K562 (cell line): ENCODE results near the gene RHOBTB3. TPM values are rescaled to one million over a fixed set of nuclear protein-coding genes. Genes with fewer than 3 reads are reported as not detected.

Experiments
- CTBP1 ChIP-seq: fragments of 450-650 bp; IDR thresholded peaks from 2 replicates; pipeline ENCODE4 v1.6.1; 2016; ENCODE audit warnings: borderline replicate concordance
- HIVEP1 ChIP-seq: fragments of 250-450 bp; sonication (Bioruptor Pico); IDR thresholded peaks from 2 replicates; pipeline ENCODE4 v1.4.0; 2020; ENCODE audit warnings: mild to moderate bottlenecking
- RAD51 ChIP-seq: fragments of 450-650 bp; IDR thresholded peaks from 2 replicates; pipeline ENCODE4 v1.7.1; 2016; ENCODE audit warnings: low read depth, mild to moderate bottlenecking, borderline replicate concordance
- RCOR1 ChIP-seq, 2 experiments: IDR thresholded peaks; 2 replicates each; pipeline ENCODE4 v1.6.1; 2012; ENCODE audit warnings: low read depth in 2 of 2, low read length in 2 of 2, borderline replicate concordance in 1 of 2, improper control_type of control experiment in 1 of 2
- SP1 ChIP-seq: sonication (generic); formaldehyde crosslinking; IDR thresholded peaks from 2 replicates; pipeline ENCODE4 v1.8.1; 2022; ENCODE audit warnings: mild to moderate bottlenecking, missing genetic modification reagents
- TAF15 ChIP-seq: fragments of 200-400 bp; formaldehyde crosslinking; IDR thresholded peaks from 2 replicates; pipeline ENCODE4 v1.6.1; 2017; ENCODE audit warnings: mild to moderate bottlenecking, low read depth, low read length, moderate library complexity
- polyA plus RNA-seq, 8 experiments: library from polyadenylated mRNA; depleted of rRNA in 4 of 8; stranded (reverse) in 5 of 8; unstranded in 3 of 8; fragments of >200 nt; fragmentation: Nextera tagmentation in 2 of 8; fragmentation: Illumina TruSeq in 1 of 8; extraction: Ambion mirVana in 2 of 8; extraction: Trizol in 1 of 8; gene quantifications; 2 replicates each; pipeline versions ENCODE4 v1.2.1 to v1.2.3, GENCODE V29; 2011 to 2014; ENCODE audit warnings: inconsistent platforms in 1 of 8, missing spikeins in 1 of 8
- total RNA-seq, 7 experiments: library from RNA; depleted of rRNA in 6 of 7; stranded (reverse); fragments of >200 nt in 6 of 7; fragmentation: Illumina TruSeq in 2 of 7; extraction: Trizol in 2 of 7; gene quantifications; 2 replicates each; pipeline versions ENCODE4 v1.2.1 to v1.2.3, GENCODE V29; 2011 to 2021; ENCODE audit warnings: low replicate concordance in 1 of 7
- TF ChIP-seq, protein P1 (sequence below), 2 experiments: fragments of 450-650 bp; formaldehyde crosslinking in 1 of 2; IDR thresholded peaks; 2 replicates each; pipeline versions ENCODE4 v1.4.0 to v1.6.1; 2014 to 2020; ENCODE audit warnings: mild to moderate bottlenecking in 2 of 2, borderline replicate concordance in 1 of 2, low read depth in 1 of 2
- TF ChIP-seq, protein P2 (sequence below), 2 experiments: fragments of 450-650 bp in 1 of 2; sonication (generic) in 1 of 2; formaldehyde crosslinking in 1 of 2; IDR thresholded peaks; 2 replicates each; pipeline versions ENCODE4 v1.7.1 to v1.9.0; 2016 to 2022; ENCODE audit warnings: inconsistent platforms in 1 of 2, mild to moderate bottlenecking in 1 of 2, missing genetic modification reagents in 1 of 2
- TF ChIP-seq, protein P3 (sequence below): fragments of 450-650 bp; formaldehyde crosslinking; IDR thresholded peaks from 2 replicates; pipeline ENCODE4 v1.4.0; 2020; ENCODE audit warnings: mild to moderate bottlenecking

Gene RHOBTB3
- total and polyA plus RNA-seq, 9 of the 15 experiments (the other 6 are each of a cell fraction or from before 2014, with no cell fraction given) = 39.7 to 143 (median 115) TPM

DNA sequence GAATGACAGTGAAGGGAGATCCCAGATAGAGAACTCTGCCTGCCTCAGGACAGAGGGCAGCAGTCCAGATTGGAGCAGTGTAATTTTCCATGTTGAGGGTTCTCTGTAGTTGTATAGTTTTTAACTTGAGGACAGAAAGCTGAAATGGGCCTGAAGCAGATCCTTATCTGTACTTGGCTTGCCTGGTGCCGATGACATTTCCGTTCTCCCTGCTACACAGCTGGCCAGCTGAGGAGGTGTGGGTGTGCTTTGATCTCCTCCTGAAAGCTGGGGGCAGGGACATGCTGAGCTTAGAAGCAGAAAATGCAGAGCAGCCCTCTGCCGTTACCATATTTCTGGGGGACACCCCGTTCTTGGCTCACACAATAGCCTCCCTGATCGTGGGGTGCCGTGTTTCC is 80.9 kb downstream of the RHOBTB3 start (continued):
- TF ChIP-seq, protein P1, sequence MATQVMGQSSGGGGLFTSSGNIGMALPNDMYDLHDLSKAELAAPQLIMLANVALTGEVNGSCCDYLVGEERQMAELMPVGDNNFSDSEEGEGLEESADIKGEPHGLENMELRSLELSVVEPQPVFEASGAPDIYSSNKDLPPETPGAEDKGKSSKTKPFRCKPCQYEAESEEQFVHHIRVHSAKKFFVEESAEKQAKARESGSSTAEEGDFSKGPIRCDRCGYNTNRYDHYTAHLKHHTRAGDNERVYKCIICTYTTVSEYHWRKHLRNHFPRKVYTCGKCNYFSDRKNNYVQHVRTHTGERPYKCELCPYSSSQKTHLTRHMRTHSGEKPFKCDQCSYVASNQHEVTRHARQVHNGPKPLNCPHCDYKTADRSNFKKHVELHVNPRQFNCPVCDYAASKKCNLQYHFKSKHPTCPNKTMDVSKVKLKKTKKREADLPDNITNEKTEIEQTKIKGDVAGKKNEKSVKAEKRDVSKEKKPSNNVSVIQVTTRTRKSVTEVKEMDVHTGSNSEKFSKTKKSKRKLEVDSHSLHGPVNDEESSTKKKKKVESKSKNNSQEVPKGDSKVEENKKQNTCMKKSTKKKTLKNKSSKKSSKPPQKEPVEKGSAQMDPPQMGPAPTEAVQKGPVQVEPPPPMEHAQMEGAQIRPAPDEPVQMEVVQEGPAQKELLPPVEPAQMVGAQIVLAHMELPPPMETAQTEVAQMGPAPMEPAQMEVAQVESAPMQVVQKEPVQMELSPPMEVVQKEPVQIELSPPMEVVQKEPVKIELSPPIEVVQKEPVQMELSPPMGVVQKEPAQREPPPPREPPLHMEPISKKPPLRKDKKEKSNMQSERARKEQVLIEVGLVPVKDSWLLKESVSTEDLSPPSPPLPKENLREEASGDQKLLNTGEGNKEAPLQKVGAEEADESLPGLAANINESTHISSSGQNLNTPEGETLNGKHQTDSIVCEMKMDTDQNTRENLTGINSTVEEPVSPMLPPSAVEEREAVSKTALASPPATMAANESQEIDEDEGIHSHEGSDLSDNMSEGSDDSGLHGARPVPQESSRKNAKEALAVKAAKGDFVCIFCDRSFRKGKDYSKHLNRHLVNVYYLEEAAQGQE (IDR thresholded peaks at IDR 0.05; ENCODE audit: borderline replicate concordance) = no peak
- TF ChIP-seq, protein P1 (CRISPR knock-in tag; IDR thresholded peaks at IDR 0.05; ENCODE audit: low read depth) = no peak
- TF ChIP-seq, protein P2, sequence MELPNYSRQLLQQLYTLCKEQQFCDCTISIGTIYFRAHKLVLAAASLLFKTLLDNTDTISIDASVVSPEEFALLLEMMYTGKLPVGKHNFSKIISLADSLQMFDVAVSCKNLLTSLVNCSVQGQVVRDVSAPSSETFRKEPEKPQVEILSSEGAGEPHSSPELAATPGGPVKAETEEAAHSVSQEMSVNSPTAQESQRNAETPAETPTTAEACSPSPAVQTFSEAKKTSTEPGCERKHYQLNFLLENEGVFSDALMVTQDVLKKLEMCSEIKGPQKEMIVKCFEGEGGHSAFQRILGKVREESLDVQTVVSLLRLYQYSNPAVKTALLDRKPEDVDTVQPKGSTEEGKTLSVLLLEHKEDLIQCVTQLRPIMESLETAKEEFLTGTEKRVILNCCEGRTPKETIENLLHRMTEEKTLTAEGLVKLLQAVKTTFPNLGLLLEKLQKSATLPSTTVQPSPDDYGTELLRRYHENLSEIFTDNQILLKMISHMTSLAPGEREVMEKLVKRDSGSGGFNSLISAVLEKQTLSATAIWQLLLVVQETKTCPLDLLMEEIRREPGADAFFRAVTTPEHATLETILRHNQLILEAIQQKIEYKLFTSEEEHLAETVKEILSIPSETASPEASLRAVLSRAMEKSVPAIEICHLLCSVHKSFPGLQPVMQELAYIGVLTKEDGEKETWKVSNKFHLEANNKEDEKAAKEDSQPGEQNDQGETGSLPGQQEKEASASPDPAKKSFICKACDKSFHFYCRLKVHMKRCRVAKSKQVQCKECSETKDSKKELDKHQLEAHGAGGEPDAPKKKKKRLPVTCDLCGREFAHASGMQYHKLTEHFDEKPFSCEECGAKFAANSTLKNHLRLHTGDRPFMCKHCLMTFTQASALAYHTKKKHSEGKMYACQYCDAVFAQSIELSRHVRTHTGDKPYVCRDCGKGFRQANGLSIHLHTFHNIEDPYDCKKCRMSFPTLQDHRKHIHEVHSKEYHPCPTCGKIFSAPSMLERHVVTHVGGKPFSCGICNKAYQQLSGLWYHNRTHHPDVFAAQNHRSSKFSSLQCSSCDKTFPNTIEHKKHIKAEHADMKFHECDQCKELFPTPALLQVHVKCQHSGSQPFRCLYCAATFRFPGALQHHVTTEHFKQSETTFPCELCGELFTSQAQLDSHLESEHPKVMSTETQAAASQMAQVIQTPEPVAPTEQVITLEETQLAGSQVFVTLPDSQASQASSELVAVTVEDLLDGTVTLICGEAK (IDR thresholded peaks at IDR 0.05) = no peak
- TF ChIP-seq, protein P2 (CRISPR knock-in tag; IDR thresholded peaks at IDR 0.05) = no peak
- TF ChIP-seq HIVEP1 (CRISPR knock-in tag) (no peak), CTBP1 (0 out of 2 replicates have a peak, but pooled peaks have one; percentile 22), RCOR1 (IDR thresholded peaks at IDR 0.05; ENCODE audit: borderline replicate concordance in 1 of 2, low read depth in 2 of 2, low read length in 2 of 2) (peak in 1 of 2 experiments; percentile 30; a peak in 1 of 4 replicates), SP1 (CRISPR knock-in tag) (no peak), TAF15 (no peak), RAD51 (no peak)
- TF ChIP-seq, protein P3, sequence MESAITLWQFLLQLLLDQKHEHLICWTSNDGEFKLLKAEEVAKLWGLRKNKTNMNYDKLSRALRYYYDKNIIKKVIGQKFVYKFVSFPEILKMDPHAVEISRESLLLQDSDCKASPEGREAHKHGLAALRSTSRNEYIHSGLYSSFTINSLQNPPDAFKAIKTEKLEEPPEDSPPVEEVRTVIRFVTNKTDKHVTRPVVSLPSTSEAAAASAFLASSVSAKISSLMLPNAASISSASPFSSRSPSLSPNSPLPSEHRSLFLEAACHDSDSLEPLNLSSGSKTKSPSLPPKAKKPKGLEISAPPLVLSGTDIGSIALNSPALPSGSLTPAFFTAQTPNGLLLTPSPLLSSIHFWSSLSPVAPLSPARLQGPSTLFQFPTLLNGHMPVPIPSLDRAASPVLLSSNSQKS (CRISPR knock-in tag) = no peak
